GM18511 (cell line): Measurements from ENCODE around the gene UGT2B17.
A peak's percentile ranks its signal among the peaks of the same experiment; 100 is the strongest.
"Not testable (repeated sequence)": the region's sequence is repeated elsewhere in the genome, so short reads cannot be mapped to it uniquely, and the experiment has no call there.

Experiments
- ATAC-seq: cut with Tn5 transposase; IDR thresholded peaks from one replicate; pipeline ENCODE4 v1.9.1; 2021; ENCODE audit warnings: mild to moderate bottlenecking, moderate library complexity; ENCODE audit not compliant: unreplicated experiment

Gene UGT2B17

DNA sequence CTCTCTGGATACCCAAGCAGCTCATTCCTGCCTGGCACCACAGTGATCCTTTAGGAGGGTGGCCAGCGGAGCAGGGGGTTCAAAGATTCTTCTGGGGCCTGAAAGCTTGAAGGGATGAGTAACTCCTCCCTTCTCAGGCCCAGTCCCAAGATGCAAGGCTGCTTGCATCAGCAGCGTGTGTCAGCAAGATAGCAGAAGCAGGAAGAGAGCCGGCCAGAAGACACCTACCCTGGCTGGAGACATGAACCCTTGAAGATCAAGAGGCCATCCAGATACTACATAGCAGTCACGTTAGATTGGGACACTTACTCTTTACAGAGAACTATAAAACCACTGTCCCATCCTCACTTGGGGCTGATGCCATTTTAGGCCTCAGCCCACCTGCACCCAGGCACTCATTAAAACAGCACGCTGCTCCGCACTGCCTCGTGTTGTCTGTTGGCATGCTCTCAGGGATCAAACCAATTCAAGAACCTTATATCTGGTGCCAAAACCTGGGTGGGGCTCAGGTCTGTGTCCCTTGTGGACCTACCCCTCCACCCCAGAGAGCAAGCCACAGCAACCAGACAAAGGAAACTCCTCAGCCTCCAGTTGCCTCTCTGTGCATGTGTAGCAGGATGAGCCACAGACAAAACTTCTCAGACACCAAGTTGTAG, 6.5 kb downstream of the UGT2B17 start:
- ATAC-seq, result peak; percentile 66

DNA sequence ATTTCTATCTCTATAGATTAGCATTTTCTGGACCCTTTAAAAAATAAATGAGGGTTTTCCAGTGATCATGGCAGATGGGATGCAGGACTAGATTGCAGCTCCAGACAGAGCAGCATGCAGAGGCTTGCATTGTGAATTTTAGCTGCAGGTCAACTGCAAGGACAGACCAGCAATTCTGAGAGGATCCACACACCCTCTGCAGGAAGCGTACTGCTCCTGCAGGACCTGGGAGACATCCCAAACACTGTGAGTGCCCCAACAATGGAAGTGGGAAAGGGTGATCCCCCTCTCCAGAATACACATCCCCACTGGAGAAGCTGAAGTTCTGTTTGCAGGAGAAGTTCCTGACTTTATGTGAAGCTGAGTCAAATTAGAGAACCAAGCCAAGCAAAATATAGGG, 7.1 kb downstream of the UGT2B17 start:
- ATAC-seq, result not testable (repeated sequence)

DNA sequence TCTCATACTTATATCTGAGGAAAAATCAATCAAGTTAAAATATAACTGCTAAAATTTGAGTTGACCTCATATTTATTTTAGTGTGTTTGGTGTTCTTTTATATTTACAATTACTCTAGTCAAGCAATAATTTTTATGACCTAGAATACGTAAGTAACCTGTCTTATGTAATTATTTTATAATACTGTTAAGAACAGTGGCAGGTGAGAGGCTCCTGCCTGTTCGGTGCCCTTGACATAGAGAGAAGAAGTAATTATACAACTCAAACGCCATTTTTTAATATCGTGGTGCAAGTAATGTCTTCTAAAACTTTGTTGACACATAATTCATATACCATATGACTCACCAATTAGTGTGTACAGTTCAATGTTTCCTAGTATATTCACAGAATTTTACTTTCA, 7.6 kb downstream of the UGT2B17 start:
- ATAC-seq, result not testable (repeated sequence)

GRCh38 chr4:68566364-68566763, 9.8 kb downstream of the UGT2B17 start:
- not testable (repeated sequence) for ATAC-seq

- ATAC-seq, result not testable (repeated sequence)
Observed at GRCh38 chr4:68565082-68565481, 11.0 kb downstream of the UGT2B17 start.

GRCh38 chr4:68560364-68561070, 15.6 kb downstream of the UGT2B17 start:
- ATAC-seq, result not testable (repeated sequence)

DNA sequence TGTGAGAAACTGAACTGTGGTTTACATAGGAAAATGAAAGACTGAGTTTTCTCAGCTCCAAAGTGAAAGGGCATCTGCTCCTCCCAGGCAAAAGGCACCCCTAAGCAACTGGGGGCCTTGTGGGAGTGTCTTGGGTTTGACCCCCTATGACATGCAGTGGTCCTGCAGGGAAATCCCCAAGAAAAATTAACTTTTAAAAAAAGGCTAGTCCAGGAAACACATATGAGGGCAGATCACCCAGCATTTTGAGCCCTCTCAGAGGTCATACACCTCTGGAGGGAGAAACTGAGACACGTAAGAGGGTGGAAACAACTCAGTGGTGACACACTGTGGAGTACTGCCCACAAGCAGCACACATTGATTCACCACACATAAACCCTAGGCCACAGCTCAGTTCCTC, 22.3 kb downstream of the UGT2B17 start:
- ATAC-seq, result peak; percentile 62

- ATAC-seq, result peak; percentile 59
Observed at GRCh38 chr4:68552818-68553811, 23.0 kb downstream of the UGT2B17 start.

DNA sequence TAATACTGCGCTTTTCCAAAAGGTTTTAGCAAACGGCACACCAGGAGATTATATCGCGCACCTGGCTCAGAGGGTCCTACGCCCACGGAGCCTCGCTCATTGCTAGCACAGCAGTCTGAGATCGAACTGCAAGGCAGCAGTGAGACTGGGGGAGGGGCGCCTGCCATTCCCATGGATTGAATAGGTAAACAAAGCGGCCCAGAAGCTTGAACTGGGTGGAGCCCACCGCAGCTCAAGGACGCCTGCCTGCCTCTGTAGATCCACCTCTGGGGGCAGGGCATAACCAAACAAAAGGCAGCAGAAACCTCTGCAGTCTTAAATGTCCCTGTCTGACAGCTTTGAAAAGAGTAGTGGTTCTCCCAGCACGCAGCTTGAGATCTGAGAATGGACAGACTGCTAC, 33.4 kb downstream of the UGT2B17 start:
- ATAC-seq, result not testable (repeated sequence)

DNA sequence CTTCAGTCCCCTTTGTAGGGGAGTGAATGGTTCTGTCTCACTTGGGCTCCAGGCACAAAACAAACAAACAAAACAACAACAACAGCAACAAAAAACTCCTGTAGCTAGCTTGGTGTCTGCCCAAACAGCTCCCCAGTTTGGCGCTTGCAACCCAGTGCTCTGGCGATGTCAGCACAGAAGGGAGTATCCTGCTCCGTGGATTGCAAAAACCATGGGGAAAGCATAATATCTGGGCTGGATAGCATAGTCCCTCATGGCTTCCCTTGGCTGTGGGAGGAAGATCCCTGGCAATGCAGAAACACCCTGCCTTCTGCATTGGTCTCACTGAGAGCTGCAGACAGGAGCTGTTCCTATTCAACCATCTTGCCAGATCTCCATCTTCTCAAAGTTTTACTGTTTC, 39.7 kb downstream of the UGT2B17 start:
- ATAC-seq, result no peak

DNA sequence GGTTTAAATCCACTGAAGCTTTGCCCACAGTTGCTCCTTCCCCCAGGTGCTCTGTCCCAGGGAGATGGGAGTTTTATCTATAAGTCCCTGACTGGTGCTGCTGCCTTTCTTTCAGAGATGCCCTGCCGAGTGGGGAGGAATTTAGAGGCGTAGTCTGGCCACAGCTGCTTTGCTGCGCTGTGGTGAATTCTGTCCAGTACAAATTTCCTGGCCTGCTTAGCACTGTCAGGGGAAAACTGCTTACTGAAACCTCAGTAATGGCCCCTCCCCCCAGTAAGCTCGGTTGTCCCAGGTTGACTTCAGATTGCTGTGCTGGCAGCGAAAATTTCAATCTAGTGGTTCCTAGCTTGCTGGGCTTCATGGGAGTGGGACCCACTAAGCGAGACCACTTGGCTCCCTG, 40.1 kb downstream of the UGT2B17 start:
- no peak for ATAC-seq

DNA sequence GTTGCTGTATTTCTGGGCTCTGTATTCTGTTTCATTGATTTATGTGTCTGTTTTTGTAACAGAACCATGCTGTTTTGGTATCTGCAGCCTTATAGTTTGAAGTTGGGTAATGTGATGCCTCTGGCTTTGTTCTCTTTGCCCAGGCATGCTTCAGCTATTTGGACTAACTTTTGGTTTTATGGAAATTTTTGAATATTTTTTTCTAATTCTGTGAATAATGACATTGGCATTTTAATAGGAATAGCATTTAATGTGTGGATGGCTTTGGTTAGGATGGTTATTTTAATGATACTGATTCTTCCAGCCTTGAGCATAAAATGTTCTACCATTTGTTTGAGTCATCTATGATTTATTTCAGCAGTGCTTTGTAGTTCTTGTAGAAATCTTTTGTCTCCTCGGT, 53.9 kb downstream of the UGT2B17 start:
- not testable (repeated sequence) for ATAC-seq

GRCh38 chr4:68520985-68521384, 55.1 kb downstream of the UGT2B17 start:
- no peak for ATAC-seq

GRCh38 chr4:68518889-68519288, 57.2 kb downstream of the UGT2B17 start:
- no peak for ATAC-seq

GRCh38 chr4:68505452-68505851, 70.7 kb downstream of the UGT2B17 start:
- ATAC-seq, result peak; percentile 81

DNA sequence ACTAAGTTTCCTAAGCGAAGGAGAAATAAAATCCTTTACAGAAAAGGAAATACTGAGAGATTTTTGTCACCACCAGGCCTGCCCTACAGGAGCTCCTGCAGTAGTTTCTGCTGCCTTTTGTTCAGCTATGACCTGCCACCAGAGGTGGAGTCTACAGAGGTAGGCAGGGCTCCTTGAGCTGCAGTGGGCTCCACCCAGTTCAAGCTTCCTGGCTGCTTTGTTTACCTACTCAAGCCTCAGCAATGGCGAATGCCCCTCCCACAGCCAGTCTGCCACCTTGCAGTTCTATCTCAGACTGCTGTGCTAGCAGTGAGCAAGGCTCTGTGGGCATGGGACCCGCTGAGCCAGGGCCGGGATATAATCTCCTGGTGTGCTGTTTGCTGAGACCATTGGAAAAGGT, 71.3 kb downstream of the UGT2B17 start:
- ATAC-seq, result not testable (repeated sequence)

DNA sequence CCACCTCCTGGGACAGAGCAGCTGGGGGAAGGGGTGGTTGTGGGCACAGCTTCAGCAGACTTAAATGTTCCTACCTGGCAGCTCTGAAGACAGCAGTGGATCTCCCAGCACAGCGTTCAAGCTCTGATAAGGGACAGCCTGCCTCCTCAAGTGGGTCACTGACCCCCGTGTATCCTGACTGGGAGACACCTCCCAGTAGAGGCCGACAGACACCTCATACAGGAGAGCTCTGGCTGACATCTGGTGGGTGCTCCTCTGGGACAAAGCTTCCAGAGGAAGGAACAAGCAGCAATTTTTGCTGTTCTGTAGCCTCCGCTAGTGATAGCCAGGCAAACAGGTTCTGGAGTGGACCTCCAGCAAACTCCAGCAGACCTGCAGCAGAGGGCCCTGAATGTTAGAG, 72.7 kb downstream of the UGT2B17 start:
- not testable (repeated sequence) for ATAC-seq

DNA sequence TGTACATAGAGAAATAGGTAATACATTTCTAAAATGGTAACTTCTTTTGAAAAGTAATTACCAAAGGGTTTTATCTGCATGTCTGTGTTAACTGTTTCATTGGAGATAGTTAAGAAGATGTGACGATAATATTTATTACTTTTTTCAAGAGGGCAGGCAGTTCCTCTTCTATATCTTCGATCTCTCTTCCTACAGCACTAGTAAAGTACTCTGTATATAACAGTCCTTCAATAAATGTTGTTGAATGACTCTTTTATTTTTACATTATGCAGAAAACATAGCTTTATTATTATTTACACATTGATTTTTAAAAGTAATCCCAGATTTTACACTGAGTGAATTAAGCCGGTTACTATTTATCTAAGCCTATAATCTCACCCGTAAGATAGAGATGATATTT, 77.1 kb downstream of the UGT2B17 start:
- no peak for ATAC-seq

- peak; percentile 87 for ATAC-seq
Observed at GRCh38 chr4:68498413-68499007, 77.6 kb downstream of the UGT2B17 start.

DNA sequence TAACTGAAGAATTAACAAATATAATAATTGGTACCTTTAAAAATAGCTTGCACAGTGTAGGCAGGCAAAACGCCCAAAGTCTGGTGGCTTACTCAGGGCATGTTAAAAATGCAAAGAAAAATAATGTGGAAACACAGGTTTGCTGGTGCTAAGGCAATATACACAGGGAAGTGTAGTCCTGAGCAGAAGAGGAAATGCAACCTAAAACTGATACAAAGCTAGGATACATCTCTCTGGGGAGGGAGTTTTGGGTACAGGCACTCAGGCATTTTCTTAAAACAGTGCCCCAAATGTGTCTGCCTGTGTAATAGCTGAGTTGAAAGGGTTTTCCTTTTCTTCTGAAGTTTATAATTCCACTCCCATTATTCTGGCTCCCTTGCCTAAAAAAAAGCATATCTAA, 81.4 kb downstream of the UGT2B17 start:
- peak; percentile 40 for ATAC-seq
